ENCODE data around the gene AOAH.

Gene AOAH

DNA sequence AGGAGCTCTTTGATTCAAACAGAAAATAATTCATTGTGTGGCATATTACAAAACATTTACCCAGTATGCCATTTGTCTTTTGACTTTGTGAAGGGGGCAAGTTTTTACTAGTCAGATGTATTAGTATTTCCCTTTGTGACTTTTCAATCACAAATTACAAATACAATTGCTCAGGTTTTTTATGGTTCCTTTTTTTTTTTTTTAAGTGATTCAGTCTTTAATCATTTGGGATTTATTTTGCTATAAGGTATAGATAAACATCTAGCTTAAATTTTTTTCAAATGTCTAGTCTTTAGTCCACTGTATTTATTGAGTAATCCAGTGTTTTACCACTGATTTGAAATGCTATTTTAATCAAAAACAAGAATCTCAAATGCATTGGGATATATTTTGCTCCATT, 75.9 kb downstream of the AOAH start:
- TF ChIP-seq, protein P1, sequence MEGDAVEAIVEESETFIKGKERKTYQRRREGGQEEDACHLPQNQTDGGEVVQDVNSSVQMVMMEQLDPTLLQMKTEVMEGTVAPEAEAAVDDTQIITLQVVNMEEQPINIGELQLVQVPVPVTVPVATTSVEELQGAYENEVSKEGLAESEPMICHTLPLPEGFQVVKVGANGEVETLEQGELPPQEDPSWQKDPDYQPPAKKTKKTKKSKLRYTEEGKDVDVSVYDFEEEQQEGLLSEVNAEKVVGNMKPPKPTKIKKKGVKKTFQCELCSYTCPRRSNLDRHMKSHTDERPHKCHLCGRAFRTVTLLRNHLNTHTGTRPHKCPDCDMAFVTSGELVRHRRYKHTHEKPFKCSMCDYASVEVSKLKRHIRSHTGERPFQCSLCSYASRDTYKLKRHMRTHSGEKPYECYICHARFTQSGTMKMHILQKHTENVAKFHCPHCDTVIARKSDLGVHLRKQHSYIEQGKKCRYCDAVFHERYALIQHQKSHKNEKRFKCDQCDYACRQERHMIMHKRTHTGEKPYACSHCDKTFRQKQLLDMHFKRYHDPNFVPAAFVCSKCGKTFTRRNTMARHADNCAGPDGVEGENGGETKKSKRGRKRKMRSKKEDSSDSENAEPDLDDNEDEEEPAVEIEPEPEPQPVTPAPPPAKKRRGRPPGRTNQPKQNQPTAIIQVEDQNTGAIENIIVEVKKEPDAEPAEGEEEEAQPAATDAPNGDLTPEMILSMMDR (IDR thresholded peaks at IDR 0.05; ENCODE audit: low read depth, low read length): no peak
- DNase-seq (ENCODE audit: low read depth in 2 of 2): no peak
- no peak overlapping the region for H3K4me3 ChIP-seq (replicated peaks in 1 of 2; ENCODE audit: low read depth in 2 of 2, low read length in 2 of 2)

DNA sequence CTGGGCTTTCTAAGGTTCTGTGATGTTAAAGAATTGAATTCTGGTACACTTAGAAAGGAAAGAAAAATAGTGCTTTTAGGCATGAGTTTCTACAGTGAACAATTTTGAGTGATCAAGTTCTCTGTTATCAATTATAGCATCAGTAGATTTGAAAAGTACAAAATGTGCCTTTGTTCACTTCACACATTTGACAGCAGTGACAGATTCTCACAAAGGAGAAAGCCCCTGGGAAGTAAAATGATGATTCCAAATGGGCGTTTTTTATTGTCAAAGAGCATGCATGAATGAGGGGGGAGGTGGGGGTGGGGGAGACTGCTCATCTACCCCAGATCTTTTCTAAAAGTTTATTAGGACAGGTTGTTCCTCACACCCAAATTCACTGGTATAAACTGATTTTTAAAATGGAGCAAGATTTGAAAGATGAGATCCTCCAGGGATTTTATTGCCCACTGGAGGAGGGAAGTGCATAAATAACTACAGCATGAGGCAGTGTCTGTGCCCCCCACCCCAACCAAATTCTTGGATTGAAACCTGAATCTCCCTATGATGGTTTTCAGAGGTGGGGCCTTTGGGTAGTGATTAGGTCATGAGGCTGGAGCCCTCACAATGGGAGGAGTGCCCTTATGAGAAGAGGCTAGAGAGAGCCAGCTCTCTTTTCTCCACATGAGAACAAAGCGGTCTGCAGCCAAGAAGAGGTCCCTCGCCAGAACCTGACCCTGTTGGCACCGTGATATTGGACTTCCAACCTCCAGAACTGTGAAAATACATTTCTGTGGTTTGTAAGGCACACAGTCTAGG, 79.5 kb downstream of the AOAH start:
- H3K4me3 ChIP-seq (replicated peaks in 1 of 2; ENCODE audit: low read depth in 2 of 2, low read length in 2 of 2): no peak overlapping the region
- TF ChIP-seq, protein P1 (IDR thresholded peaks at IDR 0.05; ENCODE audit: low read depth, low read length): no peak
- DNase-seq (ENCODE audit: low read depth in 2 of 2): no peak

DNA sequence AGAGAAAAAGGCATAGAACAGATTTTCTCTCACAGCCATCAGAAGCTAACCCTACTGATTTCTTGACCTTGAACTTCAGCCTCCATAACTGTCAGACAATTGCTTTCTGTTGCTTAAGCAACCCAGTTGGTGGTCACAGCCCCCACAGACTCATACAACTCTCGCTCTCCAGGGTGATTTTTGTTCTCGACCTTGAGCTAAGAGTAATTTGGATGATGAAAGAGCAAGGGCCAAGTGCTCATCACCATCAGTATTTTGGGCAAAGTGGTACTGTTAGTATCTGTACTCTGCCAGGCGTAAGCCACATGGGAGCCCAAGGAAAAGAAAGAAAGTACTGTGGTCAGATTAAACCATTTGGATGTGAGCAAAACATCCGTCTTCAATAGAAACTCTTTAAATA, 81.9 kb downstream of the AOAH start:
- no peak for DNase-seq (ENCODE audit: low read depth in 2 of 2)
- H3K4me3 ChIP-seq (replicated peaks in 1 of 2; ENCODE audit: low read depth in 2 of 2, low read length in 2 of 2): no peak overlapping the region
- TF ChIP-seq, protein P1 (IDR thresholded peaks at IDR 0.05; ENCODE audit: low read depth, low read length): no peak

DNA sequence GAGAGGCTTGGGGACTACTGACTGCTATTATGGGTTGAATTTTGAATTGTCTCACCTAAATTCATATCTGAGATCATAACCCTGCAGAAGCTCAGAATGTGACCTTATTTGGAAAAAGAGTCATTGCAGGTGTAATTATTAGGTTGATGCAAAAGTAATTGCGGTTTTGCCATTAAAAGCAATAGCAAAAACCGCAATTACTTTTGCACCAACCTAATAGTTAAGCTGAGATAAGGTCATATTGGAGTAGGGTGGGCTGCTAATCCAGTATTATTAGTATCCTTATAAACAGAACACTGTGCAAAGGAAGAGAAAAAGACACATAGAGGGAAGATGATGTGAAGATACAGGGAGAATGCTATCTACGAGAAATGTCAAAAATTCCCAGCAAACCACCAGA, 82.3 kb downstream of the AOAH start:
- TF ChIP-seq, protein P1 (IDR thresholded peaks at IDR 0.05; ENCODE audit: low read depth, low read length): no peak

GRCh38 chr7:36640682-36641081, 83.6 kb downstream of the AOAH start:
- no peak overlapping the region for H3K4me3 ChIP-seq (replicated peaks in 1 of 2; ENCODE audit: low read depth in 2 of 2, low read length in 2 of 2)
- TF ChIP-seq, protein P1 (IDR thresholded peaks at IDR 0.05; ENCODE audit: low read depth, low read length): no peak
- DNase-seq (ENCODE audit: low read depth in 2 of 2): no peak

More for the DNA sequence above, 82.3 kb downstream of the AOAH start:
- H3K4me3 ChIP-seq (replicated peaks in 1 of 2; ENCODE audit: low read depth in 2 of 2, low read length in 2 of 2): no peak overlapping the region
- DNase-seq (ENCODE audit: low read depth in 2 of 2): no peak

DNA sequence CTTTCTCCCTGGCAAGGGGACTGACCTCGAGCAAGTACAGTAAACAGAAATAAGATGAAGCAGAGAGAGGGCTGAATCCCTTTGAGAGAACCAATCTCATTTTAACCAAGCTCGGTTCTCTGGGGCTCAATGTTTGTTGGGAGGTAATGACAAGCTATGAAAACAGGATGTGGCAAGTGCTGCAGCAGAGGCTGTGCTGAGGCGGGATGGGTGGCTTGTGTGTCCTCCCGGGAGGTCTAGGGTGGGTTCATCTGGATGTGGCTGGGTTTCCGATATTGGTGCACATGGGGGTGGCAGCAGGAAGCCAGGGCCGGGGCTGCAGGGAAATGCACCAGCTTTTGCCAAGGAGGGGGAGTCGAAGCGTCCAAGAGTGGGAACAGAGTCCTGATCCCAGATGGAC, 84.5 kb downstream of the AOAH start:
- no peak overlapping the region for H3K4me3 ChIP-seq (replicated peaks in 1 of 2; ENCODE audit: low read depth in 2 of 2, low read length in 2 of 2)
- no peak for DNase-seq (ENCODE audit: low read depth in 2 of 2)
- TF ChIP-seq, protein P1 (IDR thresholded peaks at IDR 0.05; ENCODE audit: low read depth, low read length): no peak

All from cardiac fibroblast (primary cell).